T-helper 1 cell treated with Interleukin-12 subunit alpha and Interleukin-12 subunit beta and Interleukin-4 antibody, amounts not matched to agents 30 μg/mL and 1 μg/mL, for 36 hours (primary cell): ENCODE measurements around the gene SLC25A17.
A peak's percentile ranks its signal among the peaks of the same experiment; 100 is the strongest.
"Not testable (repeated sequence)": the region's sequence is repeated elsewhere in the genome, so short reads cannot be mapped to it uniquely, and the experiment has no call there.

Source experiments
- H3K27ac Mint-ChIP-seq: one replicate; pipeline ENCODE4 v1.8.0; 2021; ENCODE audit warnings: mild to moderate bottlenecking, mixed read lengths
- H3K27me3 Mint-ChIP-seq: one replicate; pipeline ENCODE4 v1.8.0; 2021; ENCODE audit warnings: low read depth, mixed read lengths
- H3K36me3 Mint-ChIP-seq: one replicate; pipeline ENCODE4 v1.8.0; 2021; ENCODE audit warnings: low read depth, mixed read lengths
- H3K4me1 Mint-ChIP-seq: one replicate; pipeline ENCODE4 v1.8.0; 2021; ENCODE audit warnings: low read depth, mixed read lengths
- H3K4me3 Mint-ChIP-seq: one replicate; pipeline ENCODE4 v1.8.0; 2021; ENCODE audit warnings: mild to moderate bottlenecking, moderate library complexity, mixed read lengths
- H3K9me3 Mint-ChIP-seq: one replicate; pipeline ENCODE4 v1.8.0; 2021; ENCODE audit warnings: mixed read lengths

SLC25A17 gene

GRCh38 chr22:40818747-40819598 is at the start of gene SLC25A17:
TSS of gene SLC25A17 (minus strand) at chr22:40819346. CDS start at chr22:40819248, 98 bp downstream.
- H3K4me3 Mint-ChIP-seq, result peak within 1 kb of the TSS; percentile 85
- H3K27me3 Mint-ChIP-seq, result no peaks in the 10 kb centered on the region
- H3K27ac Mint-ChIP-seq, result peak within 1 kb of the TSS; percentile 91
- peaks cover 7% of the 10 kb centered on the region for H3K36me3 Mint-ChIP-seq
- H3K4me1 Mint-ChIP-seq, result peaks cover 26% of the 10 kb centered on the region
- H3K9me3 Mint-ChIP-seq, result no peaks in the 10 kb centered on the region

GRCh38 chr22:40868379-40868778 is 49.2 kb upstream of the SLC25A17 start:
- not testable (repeated sequence) for H3K4me3 Mint-ChIP-seq, H3K9me3 Mint-ChIP-seq, H3K27me3 Mint-ChIP-seq, H3K27ac Mint-ChIP-seq, H3K36me3 Mint-ChIP-seq, H3K4me1 Mint-ChIP-seq

- Mint-ChIP-seq H3K4me3 (no peak overlapping the region), H3K27ac (no peak overlapping the region), H3K4me1 (peaks cover 2% of the 10 kb centered on the region), H3K27me3 (no peaks in the 10 kb centered on the region), H3K9me3 (no peaks in the 10 kb centered on the region), H3K36me3 (peaks cover 4% of the 10 kb centered on the region)
Measured at GRCh38 chr22:40867109-40867508, 48.0 kb upstream of the SLC25A17 start.

GRCh38 chr22:40862537-40862936 is 43.4 kb upstream of the SLC25A17 start:
- no peak overlapping the region for H3K4me3 Mint-ChIP-seq
- no peaks in the 10 kb centered on the region for H3K36me3 Mint-ChIP-seq
- H3K4me1 Mint-ChIP-seq, result peaks cover 9% of the 10 kb centered on the region
- H3K27me3 Mint-ChIP-seq, result no peaks in the 10 kb centered on the region
- H3K9me3 Mint-ChIP-seq, result no peaks in the 10 kb centered on the region
- no peak overlapping the region for H3K27ac Mint-ChIP-seq

GRCh38 chr22:40862013-40862412 is 42.9 kb upstream of the SLC25A17 start, which contains the start of gene DNAJB7:
TSS of gene DNAJB7 (minus strand) at chr22:40862113. CDS start at chr22:40861994, 119 bp downstream.
- no peaks in the 10 kb centered on the region for H3K9me3 Mint-ChIP-seq
- H3K36me3 Mint-ChIP-seq, result no peaks in the 10 kb centered on the region
- H3K4me1 Mint-ChIP-seq, result peaks cover 9% of the 10 kb centered on the region
- no peak within 1 kb of the TSS for H3K27ac Mint-ChIP-seq
- H3K27me3 Mint-ChIP-seq, result no peaks in the 10 kb centered on the region
- no peak within 1 kb of the TSS for H3K4me3 Mint-ChIP-seq

- Mint-ChIP-seq H3K9me3 (no peaks in the 10 kb centered on the region), H3K4me1 (peaks cover 36% of the 10 kb centered on the region), H3K4me3 (peak overlapping the region; percentile 95), H3K27me3 (no peaks in the 10 kb centered on the region), H3K36me3 (peaks cover 3% of the 10 kb centered on the region), H3K27ac (peak overlapping the region; percentile 100)
Measured at GRCh38 chr22:40857309-40857855, 38.2 kb upstream of the SLC25A17 start.

- Mint-ChIP-seq H3K9me3 (no peaks in the 10 kb centered on the region), H3K36me3 (peaks cover 3% of the 10 kb centered on the region), H3K4me3 (peak within 1 kb of the TSS; percentile 95), H3K27me3 (no peaks in the 10 kb centered on the region), H3K4me1 (peaks cover 40% of the 10 kb centered on the region), H3K27ac (peak within 1 kb of the TSS; percentile 100)
Measured at GRCh38 chr22:40856513-40857308, 37.6 kb upstream of the SLC25A17 start, which contains the start of the genes ST13 and XPNPEP3. TSS of gene ST13 (minus strand) at chr22:40856639. CDS start at chr22:40856540, 99 bp downstream. TSS of gene XPNPEP3 (plus strand) at chr22:40857148. CDS start at chr22:40857182, 34 bp downstream.

GRCh38 chr22:40855979-40856512 is 36.9 kb upstream of the SLC25A17 start:
- no peaks in the 10 kb centered on the region for H3K9me3 Mint-ChIP-seq
- peaks cover 44% of the 10 kb centered on the region for H3K4me1 Mint-ChIP-seq
- H3K27me3 Mint-ChIP-seq, result no peaks in the 10 kb centered on the region

GRCh38 chr22:40855071-40855978 is 36.2 kb upstream of the SLC25A17 start:
- Mint-ChIP-seq H3K4me1 (peaks cover 44% of the 10 kb centered on the region), H3K36me3 (peaks cover 6% of the 10 kb centered on the region), H3K4me3 (peak overlapping the region; percentile 95), H3K9me3 (no peaks in the 10 kb centered on the region), H3K27me3 (no peaks in the 10 kb centered on the region), H3K27ac (peak overlapping the region; percentile 100)

More at GRCh38 chr22:40855979-40856512, 36.9 kb upstream of the SLC25A17 start:
- Mint-ChIP-seq H3K27ac (peak overlapping the region; percentile 100), H3K36me3 (peaks cover 6% of the 10 kb centered on the region), H3K4me3 (peak overlapping the region; percentile 95)

GRCh38 chr22:40853961-40854360 is 34.8 kb upstream of the SLC25A17 start:
- H3K9me3 Mint-ChIP-seq, result no peaks in the 10 kb centered on the region
- H3K4me1 Mint-ChIP-seq, result peaks cover 44% of the 10 kb centered on the region
- peak overlapping the region; percentile 57 for H3K27ac Mint-ChIP-seq
- no peaks in the 10 kb centered on the region for H3K27me3 Mint-ChIP-seq
- peak overlapping the region; percentile 54 for H3K4me3 Mint-ChIP-seq
- peaks cover 6% of the 10 kb centered on the region for H3K36me3 Mint-ChIP-seq

- H3K27ac Mint-ChIP-seq, result no peak overlapping the region
- H3K36me3 Mint-ChIP-seq, result peaks cover 7% of the 10 kb centered on the region
- peaks cover 44% of the 10 kb centered on the region for H3K4me1 Mint-ChIP-seq
- peak overlapping the region; percentile 54 for H3K4me3 Mint-ChIP-seq
- no peaks in the 10 kb centered on the region for H3K27me3 Mint-ChIP-seq
- H3K9me3 Mint-ChIP-seq, result no peaks in the 10 kb centered on the region
Measured at GRCh38 chr22:40853333-40853732, 34.2 kb upstream of the SLC25A17 start.

- H3K27ac Mint-ChIP-seq, H3K9me3 Mint-ChIP-seq, H3K4me1 Mint-ChIP-seq, H3K4me3 Mint-ChIP-seq, H3K27me3 Mint-ChIP-seq: not testable (repeated sequence)
- H3K36me3 Mint-ChIP-seq, result peaks cover 31% of the 10 kb centered on the region
Measured at GRCh38 chr22:40845816-40846215, 26.7 kb upstream of the SLC25A17 start.

GRCh38 chr22:40844951-40845350 is 25.8 kb upstream of the SLC25A17 start:
- Mint-ChIP-seq H3K9me3 (no peaks in the 10 kb centered on the region), H3K36me3 (peaks cover 38% of the 10 kb centered on the region), H3K27me3 (no peaks in the 10 kb centered on the region), H3K4me1 (peaks cover 6% of the 10 kb centered on the region), H3K4me3 (no peak overlapping the region), H3K27ac (no peak overlapping the region)
